Stimulated activated CD8-positive, alpha-beta memory T cell treated with anti-CD3 and anti-CD28 coated beads, Interleukin-15, amount 100 ng/mL, for 1 hour (primary cell): Measurements from ENCODE around the gene SLC50A1.

Source experiments
- DNase-seq: peaks from one replicate; pipeline ENCODE4 v3.0.0-alpha.2; 2020; ENCODE audit warnings: low read depth

Gene SLC50A1

DNA sequence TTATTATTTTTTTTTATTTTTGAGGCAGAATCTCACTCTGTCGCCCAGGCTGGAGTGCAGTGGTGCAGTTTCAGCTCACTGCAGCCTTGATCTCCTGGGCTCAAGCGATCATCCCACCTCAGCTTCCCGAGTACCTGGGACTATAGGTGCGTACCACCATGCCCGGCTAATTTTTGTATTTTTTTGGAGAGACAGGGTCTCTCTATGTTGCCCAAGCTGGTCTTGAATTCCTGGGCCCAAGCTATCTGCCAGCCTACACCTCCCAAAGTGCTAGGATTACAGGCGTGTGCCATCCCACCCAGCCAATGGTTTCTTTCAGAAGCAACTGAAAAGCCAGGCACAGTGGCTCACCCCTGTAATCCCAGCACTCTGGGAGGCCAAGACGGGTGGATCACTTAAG lies 35.2 kb downstream of the SLC50A1 start:
- no peak for DNase-seq

DNA sequence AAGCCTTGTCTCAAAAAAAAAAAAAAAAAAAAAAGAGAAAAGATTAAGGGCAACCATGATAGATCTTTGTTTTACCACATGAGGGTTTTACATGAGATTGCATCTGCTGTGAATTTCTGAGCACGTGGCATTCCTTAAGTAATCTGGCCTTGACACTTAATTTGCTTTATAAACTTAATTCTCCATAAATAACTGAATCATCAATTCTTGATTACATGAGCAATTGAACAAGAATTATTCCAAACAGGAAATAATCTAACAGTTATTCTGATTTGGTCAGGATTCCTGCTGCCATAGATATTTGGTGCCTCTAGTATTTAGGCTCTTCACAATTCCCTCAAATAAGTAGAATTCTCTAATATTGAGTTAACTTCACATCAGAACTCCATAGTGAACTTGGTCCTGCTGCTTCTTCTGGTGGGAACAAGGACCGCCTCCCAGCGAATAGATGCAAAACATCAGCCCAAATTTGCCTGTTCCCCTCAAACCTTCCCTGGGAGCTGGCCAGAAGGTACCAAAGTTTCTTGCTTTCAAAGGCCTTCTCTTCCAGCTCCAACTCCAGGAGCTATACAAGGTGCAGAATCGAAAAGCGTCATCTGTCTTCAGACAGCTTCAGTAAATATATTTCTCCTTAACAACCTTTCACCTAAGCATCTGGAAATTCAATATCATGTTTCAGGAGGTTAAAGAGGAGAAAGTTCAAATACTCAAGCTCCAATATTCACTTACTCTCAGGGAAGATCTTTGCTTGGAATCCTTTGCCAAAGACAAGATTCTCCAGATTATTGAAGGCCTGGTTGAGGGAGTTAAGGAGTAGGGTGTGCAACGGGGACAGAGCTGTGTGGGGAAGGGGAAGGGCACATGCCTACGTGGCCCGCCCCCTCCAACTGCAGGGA lies 36.4 kb downstream of the SLC50A1 start:
- DNase-seq: no peak

DNA sequence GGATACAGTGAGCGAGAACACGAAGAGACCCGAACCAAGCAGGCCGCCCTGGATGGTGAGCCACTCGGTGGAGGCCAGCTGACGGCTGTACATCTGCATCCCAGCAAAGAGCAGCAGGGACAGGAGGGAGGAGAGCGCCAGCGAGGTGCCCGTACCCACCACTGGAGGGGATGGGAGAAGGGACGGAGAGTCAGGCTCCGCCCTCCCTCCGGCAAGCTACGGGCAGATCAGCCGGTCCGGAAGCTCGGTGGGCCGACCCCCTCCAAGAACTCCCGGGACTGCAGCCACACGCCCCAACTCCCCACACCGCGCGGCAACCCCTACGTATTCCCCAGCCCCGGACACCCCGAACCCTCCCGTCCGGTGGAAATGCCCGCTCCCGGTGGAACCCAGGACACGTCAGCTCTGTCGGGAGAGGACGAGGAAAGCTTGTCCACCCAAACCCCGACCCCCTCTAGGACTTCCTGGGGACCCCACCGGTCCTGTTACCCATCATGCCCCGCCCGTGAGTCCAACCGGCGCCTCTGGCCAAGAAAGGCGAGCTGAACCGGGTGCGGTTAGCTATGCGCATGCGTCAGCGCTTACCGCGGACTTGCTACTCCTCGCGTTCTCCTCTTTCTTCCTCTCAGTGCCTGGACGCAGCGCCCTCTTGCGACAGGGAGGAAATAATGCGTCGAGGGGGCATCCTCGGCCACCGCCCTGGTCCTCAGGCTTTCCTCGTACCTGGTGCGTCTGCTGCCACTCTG lies 37.3 kb downstream of the SLC50A1 start, which contains the start of gene KRTCAP2:
KRTCAP2 (minus strand) TSS at position 573 of the 746 bp plus-strand sequence; CDS start at position 493, 80 bp downstream.
- peak; percentile 92 for DNase-seq

DNA sequence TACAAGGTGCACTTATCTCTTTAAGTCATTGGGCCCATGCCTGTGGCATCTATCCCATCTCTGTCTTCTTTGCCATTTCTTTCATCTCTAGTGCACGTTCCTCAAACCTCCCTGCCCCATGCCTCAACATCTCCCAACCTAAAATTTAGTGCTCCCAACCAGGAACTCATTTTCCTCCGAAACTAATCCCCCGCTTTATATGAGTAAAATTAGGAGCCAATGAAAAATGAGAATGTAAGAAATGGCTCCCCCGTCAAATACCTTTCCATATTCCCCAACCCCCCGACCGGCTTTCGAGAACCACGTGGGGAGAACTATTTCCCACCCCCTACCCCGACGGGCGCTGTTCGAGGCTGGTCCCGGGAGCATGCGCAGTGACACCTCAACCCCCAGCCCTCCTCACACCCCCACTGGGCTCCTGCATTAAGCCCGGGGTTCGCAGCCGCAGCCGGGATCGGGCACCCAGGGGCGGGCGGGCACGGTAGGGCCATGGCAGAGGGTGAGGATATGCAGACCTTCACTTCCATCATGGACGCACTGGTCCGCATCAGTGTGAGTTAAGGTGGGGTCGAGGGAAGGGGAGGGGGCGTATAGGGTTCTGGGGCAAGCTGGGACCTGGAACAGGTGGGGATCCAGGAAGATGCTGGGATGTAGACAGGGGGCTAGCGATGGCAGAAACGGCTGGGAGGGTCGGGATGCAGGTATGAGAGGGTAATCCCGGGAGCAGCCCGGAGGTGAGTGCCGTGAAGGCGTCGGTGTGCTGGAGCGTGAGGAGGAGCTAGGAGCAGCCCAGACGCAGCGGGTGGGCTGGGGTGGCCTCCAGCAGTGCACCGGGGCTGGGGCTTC lies 38.0 kb downstream of the SLC50A1 start, which contains the start of gene TRIM46:
TRIM46 (plus strand) TSS at position 372 of the 846 bp plus-strand sequence; CDS start at position 490, 118 bp downstream.
- no peak for DNase-seq

DNA sequence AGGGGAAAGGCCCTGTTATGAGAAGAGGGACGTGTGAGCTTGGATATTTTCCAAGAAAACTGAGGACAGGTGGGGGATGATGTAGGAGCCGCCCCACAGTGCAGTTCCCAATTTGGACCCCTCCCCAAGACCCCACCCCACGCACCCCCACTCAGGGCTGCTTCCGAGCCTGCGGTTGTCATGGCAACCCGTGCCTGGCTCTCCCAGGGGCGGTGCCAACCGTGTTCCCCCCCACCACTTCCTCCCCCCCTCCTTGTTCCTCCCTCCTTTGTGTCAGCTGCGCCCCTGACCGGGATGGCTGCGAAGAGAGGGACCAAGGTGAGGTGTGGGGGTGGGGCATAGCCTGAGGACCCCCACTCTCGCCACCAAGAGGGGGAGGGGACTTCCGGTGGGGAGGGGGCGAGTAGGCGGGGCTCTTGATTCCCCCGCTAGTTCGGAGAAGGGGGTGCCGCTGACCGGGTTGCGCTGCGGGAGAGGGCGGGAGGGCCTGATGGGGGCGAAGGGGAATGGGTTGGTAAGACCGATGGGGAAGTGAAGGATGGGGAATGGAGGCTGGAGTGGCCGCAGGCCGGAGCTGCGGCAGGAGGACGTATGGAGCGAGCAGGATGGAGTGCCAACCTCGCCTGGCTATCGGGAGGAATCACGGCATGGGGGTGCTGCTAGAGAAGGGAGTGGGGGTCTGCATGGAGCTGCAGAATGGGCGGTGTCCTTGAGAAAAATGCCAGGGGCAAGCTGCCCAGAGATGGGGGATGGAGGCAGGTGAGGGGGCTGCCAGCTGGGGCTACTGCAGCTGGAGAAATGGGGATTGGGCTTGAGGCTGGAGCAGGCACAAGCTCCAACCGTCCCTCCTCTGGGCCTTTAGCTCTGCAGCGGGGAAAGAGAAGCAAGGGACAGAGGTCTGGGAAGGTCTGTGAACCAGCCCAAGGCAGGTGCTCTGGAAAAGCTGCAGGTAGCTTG lies 39.0 kb downstream of the SLC50A1 start:
- DNase-seq: no peak

DNA sequence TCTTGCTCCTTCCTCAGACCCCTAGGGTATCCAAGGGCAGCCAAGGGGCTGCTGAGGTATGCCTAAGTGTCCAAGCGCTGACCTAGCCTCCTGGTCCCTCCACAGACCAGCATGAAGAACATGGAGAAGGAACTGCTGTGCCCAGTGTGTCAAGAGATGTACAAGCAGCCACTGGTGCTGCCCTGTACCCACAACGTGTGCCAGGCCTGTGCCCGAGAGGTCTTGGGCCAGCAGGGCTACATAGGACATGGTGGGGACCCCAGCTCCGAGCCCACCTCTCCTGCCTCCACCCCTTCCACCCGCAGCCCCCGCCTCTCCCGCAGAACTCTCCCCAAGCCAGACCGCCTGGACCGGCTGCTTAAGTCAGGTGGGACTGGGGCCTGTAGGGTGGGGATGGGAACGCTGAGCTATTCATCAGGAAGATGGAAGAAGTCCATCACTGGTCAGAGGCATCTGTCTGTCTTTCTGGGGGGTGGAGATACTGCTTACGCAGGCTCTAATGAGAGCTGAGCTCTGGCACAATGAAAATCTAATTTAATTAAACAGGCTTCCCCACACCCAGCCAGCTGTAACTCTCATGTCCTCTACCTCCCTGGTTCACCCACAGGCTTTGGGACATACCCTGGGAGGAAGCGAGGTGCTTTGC lies 39.8 kb downstream of the SLC50A1 start:
- DNase-seq: no peak

DNA sequence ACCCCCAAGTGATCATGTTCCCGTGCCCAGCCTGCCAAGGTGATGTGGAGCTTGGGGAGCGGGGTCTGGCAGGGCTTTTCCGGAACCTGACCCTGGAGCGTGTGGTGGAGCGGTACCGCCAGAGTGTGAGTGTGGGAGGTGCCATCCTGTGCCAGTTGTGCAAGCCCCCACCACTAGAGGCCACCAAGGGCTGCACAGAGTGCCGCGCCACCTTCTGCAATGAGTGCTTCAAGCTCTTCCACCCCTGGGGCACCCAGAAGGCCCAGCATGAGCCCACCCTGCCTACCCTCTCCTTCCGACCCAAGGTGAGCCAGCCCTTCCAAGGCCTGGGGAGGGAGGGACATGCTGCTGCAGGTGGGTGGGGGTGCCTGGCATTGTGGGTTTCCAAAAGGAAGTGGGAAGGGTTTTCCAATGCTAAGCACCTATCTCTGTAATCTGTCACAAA lies 40.3 kb downstream of the SLC50A1 start:
- DNase-seq: no peak

DNA sequence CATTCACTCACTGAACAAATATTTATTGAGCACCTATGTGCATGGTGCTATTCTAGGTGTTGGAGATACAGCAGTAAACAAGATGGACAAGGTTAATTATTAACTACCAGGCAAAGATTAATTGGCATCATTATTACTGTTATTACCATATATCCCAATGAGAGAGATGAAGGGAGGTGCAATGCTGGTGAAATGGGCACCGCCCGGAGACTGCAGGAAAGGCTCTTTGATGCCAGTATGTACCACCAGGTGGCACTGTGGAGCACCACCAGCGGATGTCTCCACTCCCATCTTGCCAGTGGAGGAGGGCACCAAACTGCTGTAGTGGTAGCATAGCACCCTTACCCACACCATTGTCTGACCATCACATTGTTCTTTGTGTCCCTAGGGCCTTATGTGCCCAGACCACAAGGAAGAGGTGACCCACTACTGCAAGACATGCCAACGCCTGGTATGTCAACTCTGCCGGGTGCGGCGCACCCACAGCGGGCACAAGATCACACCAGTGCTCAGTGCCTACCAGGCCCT lies 41.0 kb downstream of the SLC50A1 start:
- peak; percentile 87 for DNase-seq

DNA sequence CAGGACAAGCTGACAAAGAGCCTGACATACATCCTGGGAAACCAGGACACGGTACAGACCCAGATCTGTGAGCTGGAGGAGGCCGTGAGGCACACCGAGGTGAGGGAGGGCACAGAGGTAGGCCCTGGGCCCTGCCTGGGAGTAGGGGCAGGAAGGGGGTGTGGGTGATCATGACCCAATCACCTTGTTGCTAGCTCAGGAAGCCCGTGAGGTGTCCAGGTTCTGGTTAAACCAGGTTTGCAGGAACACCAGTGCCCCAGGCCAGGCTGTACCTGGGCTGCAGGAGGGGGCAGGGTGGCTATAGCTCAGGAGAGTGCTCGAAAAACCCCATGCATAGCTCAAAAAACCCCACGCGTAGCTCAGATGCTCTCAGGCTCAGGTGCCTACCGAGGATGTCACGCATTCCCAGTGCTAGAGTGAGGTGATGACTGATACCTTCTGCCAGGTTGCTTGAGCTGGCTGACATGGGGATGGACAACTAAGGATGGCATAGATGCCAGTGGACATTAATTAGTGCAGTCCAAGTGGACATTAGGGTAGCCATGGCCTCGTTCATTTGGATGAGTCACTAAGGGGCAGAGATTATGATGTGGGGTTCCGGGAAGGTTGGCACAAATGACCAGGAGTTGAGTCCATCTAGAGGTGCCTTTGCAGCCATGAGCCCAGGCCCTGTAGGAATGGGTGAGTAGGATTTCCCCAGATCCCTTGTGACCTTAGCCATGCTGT lies 41.7 kb downstream of the SLC50A1 start:
- DNase-seq: no peak

DNA sequence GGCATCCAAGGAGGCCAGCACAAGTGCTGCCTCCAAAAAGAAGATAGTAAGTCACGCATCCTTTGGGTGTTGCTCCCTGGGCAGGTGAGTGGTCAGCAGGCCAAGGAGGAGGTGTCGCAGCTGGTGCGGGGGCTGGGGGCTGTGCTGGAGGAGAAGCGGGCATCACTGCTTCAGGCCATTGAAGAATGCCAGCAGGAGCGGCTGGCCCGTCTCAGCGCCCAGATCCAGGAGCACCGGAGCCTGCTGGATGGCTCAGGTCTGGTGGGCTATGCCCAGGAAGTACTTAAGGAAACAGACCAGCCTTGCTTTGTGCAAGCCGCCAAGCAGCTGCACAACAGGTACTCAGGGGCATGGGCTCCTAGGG lies 42.2 kb downstream of the SLC50A1 start:
- no peak for DNase-seq

DNA sequence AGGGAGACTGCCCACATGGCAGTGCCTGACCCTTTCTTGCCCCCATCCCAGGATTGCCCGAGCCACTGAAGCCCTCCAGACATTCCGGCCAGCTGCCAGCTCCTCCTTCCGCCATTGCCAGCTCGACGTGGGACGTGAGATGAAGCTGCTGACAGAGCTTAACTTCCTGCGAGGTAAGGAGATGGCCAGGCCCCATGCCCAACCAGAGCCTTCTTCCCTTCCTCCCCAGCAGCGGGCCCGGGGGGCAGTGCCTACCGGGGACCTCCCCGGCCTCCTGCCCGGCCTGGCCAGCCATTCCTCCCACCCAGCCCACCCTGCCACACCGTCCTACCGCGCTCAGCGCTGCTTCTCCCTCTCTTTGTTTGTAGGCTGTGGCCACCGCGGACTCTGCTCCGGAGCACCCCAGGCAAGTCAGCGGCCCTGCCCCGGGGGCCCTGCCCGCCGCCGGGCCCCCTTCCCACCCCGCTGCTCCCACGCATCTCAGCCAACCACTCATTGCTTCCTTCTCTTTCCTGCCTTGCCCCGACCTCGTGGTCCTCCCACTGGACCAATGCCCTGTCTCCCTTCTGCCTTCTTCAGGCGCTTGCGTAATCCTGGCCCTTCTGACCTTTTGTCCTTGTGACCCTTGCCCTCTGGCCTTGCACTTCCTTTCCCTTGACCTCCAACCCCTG lies 42.9 kb downstream of the SLC50A1 start:
- no peak for DNase-seq

DNA sequence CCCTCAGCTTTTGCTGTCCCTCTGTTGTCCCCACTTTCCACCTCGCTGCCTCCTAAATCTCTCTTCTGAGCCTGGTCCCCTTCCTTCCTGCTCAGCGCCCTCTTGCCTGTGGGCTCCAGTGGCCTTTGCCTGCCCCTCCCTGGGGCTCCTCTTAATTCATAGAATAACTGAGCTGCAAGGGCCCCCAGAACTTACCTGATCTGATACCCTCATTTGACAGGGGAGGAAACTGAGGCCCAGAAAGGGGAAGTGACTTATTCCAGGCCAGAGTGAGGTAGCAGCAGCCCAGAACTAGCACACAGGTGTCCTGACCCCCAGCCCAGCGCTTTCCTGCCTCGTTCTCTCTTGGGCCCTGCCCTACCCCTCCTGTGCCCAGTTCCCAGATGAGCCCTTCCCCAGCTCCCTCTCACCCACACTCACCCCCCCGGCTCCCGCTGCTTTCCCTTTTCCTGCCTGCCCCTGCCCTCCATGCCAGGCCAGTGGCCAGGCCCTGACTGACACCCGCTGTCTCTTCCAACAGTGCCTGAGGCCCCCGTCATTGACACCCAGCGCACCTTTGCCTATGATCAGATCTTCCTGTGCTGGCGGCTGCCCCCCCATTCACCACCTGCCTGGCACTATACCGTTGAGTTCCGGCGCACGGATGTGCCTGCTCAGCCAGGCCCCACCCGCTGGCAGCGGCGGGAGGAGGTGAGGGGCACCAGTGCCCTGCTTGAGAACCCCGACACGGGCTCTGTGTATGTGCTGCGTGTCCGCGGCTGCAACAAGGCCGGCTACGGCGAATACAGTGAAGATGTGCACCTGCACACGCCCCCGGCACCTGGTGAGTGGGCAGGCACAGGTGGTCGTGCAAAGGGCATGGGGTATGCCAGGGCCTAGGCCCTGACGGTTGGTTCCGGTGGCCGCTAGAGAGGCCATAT lies 43.7 kb downstream of the SLC50A1 start:
- DNase-seq: no peak

DNA sequence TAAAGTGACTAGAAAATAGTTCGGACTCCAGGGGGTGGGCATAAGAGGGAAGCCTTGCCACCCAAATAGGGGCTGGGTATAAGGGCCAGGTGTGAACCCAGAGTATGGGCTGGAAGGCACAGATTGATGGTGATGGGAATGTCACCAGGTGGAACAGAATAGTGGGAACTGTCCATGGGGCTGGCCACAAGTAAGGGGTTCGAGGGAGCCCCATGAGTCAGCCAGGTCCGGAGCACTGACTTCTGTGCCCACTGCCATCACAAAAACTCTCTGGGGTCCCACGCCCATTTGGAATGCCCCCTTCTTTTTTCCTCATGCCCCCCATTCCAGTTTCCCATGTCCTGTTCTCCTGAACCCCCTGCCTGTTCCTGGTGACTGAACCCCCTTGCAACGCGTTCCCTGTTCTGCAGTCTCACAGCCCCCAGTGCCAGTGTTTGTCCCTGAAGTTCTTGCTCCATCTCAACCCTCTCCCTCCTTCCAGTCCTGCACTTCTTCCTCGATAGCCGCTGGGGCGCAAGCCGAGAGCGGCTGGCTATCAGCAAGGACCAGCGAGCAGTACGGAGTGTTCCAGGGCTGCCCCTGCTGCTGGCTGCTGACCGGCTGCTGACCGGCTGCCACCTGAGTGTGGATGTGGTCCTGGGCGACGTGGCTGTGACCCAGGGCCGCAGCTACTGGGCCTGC lies 45.9 kb downstream of the SLC50A1 start:
- DNase-seq: no peak

DNA sequence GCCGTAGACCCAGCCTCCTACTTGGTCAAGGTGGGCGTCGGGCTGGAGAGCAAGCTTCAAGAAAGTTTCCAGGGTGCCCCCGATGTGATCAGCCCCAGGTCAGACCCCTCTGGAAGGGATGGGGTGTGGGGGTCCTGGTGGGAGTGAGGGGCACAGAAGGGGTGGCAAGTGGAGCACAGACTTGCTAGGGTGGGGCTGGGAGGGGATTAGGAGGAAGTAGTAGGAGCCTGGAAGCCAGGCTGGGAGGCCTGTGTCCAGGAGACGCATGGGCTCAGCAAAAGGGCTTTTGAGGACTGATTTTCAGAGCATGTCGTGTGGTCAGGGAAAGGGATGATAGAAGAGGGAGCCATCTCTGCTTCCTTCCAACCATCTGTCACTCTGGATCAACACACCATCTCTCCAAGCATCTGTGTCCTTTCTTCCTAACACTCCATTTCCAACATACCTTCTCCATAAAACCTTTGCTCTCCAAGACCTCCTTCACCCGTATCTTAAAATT lies 46.4 kb downstream of the SLC50A1 start:
- DNase-seq: no peak

DNA sequence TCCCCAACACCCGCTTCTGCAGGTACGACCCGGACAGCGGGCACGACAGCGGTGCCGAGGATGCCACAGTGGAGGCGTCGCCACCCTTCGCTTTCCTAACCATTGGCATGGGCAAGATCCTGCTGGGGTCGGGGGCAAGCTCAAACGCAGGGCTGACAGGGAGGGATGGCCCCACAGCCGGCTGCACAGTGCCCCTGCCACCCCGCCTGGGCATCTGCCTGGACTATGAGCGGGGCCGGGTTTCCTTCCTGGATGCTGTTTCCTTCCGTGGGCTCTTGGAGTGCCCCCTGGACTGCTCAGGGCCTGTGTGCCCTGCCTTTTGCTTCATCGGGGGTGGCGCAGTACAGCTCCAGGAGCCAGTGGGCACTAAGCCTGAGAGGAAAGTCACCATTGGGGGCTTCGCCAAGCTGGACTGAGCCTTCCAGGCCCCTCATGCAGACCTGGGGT lies 48.1 kb downstream of the SLC50A1 start:
- no peak for DNase-seq

DNA sequence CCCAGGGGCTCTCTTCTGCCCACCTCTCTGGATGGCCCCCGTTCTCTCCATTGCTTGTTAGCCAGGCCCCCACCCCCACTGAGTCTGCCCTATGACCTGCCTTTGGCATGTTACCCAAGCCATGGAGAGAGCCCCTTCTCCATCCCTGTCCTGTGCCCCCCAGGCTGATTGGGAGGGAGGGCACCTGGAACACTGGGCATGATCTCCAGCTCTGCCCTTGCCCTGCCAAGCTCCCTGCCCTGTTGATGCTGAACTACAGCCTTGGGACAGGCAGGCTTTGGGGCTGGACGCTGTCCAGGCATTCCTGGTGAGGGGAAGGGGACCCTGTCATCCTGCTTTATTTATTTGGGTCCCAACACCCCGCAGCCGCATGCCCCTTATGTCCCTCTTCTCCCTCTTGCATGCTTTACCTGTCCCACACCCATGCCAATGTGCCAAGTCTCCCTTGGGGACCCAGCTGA lies 48.7 kb downstream of the SLC50A1 start:
- no peak for DNase-seq
